Activated naive CD8-positive, alpha-beta T cell treated with anti-CD3 and anti-CD28 coated beads for 36 hours (primary cell): ENCODE measurements around the gene MFNG. TPM values are rescaled to one million over a fixed set of nuclear protein-coding genes. Genes with fewer than 3 reads are reported as not detected.

ENCODE experiments used
- DNase-seq: peaks from one replicate; pipeline ENCODE4 v3.0.0; 2021
- H3K27ac Mint-ChIP-seq: one replicate; pipeline ENCODE4 v1.8.0; 2022; ENCODE audit warnings: mild to moderate bottlenecking, moderate library complexity, mixed read lengths
- H3K27me3 Mint-ChIP-seq: one replicate; pipeline ENCODE4 v1.8.0; 2022; ENCODE audit warnings: mild to moderate bottlenecking, mixed read lengths
- H3K36me3 Mint-ChIP-seq: one replicate; pipeline ENCODE4 v1.8.0; 2021; ENCODE audit warnings: mild to moderate bottlenecking, mixed read lengths
- H3K4me1 Mint-ChIP-seq: one replicate; pipeline ENCODE4 v1.8.0; 2021; ENCODE audit warnings: mixed read lengths
- H3K4me3 Mint-ChIP-seq: one replicate; pipeline ENCODE4 v1.8.0; 2022; ENCODE audit warnings: mild to moderate bottlenecking, moderate library complexity, mixed read lengths
- H3K9me3 Mint-ChIP-seq: one replicate; pipeline ENCODE4 v1.8.0; 2022; ENCODE audit warnings: mixed read lengths
- total RNA-seq, 2 experiments: library from RNA; stranded (reverse); gene quantifications; one replicate each; pipeline ENCODE4 v1.2.3, GENCODE V29; 2021

Gene MFNG
- total RNA-seq, 2 experiments from 2014 or later: 193 to 204 TPM

DNA sequence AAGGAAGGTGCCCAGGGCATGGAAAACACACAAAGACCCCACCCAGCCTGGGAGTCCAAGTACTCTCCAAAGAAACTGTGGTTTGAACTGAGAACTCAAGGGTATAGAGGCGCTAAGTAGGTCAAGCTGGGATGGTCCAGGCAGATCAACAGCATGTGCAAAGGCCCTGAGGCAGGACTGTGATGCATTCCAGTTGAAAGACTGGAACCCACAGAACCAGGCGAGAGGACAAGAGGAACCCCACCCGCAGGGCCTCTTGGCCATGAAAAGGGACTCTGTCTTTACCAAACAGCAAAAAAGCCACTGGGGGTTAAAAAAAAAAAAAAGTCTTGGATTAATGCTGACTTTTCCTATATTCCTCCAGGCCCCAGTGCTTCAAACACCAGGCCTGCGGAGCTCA, 18.8 kb upstream of the MFNG start:
- Mint-ChIP-seq H3K27me3 (no peaks in the 10 kb centered on the region), H3K27ac (no peak overlapping the region), H3K9me3 (no peaks in the 10 kb centered on the region), H3K4me3 (no peak overlapping the region), H3K36me3 (no peaks in the 10 kb centered on the region), H3K4me1 (peaks cover 9% of the 10 kb centered on the region)
- no peak for DNase-seq

DNA sequence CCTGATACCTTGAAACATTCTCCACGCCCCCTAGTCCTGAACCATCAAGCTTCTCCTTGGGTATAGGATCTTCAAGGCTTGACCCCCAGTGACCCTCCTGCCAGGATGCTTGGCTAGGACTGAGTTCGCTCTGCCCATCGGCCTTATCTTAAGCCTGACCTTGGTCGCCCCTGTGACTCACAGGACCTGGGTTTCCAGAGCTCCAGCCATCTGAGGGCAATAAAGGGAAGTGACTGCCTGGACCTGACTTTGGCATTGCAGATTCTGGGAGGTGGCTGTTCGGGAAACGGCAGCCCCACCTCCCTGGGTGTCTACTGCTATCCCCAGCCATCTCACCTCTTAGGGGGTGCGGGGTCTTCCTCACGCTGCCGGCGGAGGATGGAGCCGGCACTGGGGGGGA, 17.7 kb upstream of the MFNG start:
- H3K27me3 Mint-ChIP-seq: no peaks in the 10 kb centered on the region
- H3K4me3 Mint-ChIP-seq: no peak overlapping the region
- H3K27ac Mint-ChIP-seq: no peak overlapping the region
- H3K4me1 Mint-ChIP-seq: peaks cover 9% of the 10 kb centered on the region
- H3K9me3 Mint-ChIP-seq: no peaks in the 10 kb centered on the region
- no peaks in the 10 kb centered on the region for H3K36me3 Mint-ChIP-seq
- DNase-seq: no peak

DNA sequence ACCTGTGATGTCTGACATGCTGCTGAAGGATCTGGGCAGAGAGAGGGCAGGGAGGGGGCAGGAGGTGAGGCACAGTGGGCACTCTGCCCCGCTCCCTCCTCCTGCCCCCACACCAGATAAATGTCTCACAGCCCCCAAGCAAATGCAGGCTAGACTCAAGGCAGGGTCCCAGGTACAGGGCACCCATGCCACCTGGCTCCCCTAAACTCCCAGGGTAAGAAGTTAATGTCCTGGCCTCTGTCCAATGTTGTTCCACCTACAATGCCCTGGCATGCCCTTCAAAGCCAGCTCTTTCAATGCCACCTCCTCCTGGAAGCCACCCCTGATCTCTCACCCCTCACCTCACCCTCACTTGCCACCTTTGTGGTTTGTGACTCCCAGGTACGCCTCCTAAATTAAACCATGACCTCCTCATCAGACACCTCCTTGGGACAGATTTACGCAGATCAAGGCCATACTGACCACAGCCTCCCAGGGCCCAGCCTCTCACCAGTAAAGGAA, 17.0 kb upstream of the MFNG start:
- DNase-seq: no peak
- Mint-ChIP-seq H3K27ac (no peak overlapping the region), H3K4me3 (no peak overlapping the region), H3K4me1 (peaks cover 12% of the 10 kb centered on the region), H3K9me3 (no peaks in the 10 kb centered on the region), H3K27me3 (no peaks in the 10 kb centered on the region), H3K36me3 (no peaks in the 10 kb centered on the region)

DNA sequence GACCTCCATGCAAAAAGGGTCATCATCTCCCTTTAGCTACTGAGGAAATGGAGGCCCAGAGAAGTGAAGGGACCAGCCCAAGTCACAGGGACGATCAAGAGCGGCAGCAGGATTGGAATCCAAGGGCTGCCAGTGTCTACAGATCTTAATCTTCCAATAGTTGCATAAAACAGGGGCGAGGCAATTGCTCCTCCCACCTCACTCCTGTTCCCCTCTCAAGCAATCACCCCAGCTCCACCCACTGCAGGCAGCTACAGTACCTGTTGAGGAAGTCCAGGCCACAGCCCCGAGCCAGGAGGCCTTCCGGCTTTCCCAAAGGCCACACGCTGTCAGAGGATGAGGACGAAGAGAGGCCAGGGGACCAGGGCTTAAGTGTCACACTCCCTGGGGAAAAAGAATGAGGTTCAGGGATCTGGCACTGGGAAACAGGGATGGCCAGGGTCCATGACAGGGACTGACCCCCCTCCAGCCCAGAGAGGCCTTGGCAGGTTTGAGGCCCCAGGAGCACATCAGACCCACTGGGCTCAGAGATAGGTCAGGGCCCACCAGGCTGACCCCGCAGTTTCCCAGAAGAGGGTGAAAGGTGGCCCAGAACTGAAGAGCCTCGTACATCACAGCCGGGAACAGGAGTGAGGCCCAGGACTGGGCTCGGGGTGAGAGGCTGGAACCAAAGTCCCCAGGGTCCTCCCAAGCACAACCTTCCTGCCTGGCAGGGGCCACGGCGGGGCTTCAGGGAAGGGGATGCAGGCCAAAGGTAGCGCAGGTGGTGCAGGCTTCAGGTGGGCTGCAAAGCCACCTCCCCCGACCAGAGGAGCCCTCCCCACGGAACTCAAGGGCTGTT, 16.4 kb upstream of the MFNG start:
- H3K27me3 Mint-ChIP-seq: no peaks in the 10 kb centered on the region
- DNase-seq: peak; percentile 14

DNA sequence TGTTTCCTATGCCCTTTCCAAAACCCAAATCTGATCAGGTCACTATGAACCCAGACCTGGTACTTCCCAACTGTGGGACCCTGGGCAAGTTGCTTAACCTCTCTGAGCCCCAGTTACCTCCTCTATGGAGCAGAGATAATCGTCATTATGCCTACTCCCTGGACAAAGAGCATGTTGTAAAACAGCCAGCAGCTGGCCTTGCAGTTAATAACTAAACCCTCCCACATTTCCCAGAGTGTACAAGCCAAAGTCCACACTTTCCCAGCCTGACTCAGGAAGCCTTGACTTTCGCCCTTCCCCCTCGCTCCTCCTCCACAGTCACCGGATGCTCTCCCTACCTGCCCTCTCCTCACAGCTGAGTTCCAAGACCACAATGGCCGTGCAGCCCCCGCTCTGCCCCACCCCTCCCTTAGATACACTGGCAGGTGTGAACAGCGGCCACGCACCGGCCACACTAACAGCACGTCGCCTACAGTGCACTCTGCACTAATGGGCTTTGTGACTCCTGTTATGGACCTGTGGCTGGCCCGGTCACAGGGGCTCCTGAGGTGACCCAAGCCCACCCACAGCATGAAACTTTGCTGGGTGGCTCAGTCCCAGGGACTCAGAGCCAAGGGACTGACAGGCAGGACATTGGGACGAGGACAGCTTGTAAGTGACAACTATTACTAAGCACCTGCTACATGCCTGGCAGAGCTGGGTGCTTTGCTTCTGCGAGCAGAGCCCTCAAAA, 15.6 kb upstream of the MFNG start:
- H3K27ac Mint-ChIP-seq: no peak overlapping the region
- H3K9me3 Mint-ChIP-seq: no peaks in the 10 kb centered on the region
- H3K4me1 Mint-ChIP-seq: peaks cover 12% of the 10 kb centered on the region
- no peak overlapping the region for H3K4me3 Mint-ChIP-seq
- H3K36me3 Mint-ChIP-seq: no peaks in the 10 kb centered on the region
- no peak for DNase-seq
- no peaks in the 10 kb centered on the region for H3K27me3 Mint-ChIP-seq

More for the DNA sequence above, 16.4 kb upstream of the MFNG start:
- H3K36me3 Mint-ChIP-seq: no peaks in the 10 kb centered on the region
- H3K4me1 Mint-ChIP-seq: peaks cover 12% of the 10 kb centered on the region
- no peaks in the 10 kb centered on the region for H3K9me3 Mint-ChIP-seq
- no peak overlapping the region for H3K27ac Mint-ChIP-seq
- no peak overlapping the region for H3K4me3 Mint-ChIP-seq

DNA sequence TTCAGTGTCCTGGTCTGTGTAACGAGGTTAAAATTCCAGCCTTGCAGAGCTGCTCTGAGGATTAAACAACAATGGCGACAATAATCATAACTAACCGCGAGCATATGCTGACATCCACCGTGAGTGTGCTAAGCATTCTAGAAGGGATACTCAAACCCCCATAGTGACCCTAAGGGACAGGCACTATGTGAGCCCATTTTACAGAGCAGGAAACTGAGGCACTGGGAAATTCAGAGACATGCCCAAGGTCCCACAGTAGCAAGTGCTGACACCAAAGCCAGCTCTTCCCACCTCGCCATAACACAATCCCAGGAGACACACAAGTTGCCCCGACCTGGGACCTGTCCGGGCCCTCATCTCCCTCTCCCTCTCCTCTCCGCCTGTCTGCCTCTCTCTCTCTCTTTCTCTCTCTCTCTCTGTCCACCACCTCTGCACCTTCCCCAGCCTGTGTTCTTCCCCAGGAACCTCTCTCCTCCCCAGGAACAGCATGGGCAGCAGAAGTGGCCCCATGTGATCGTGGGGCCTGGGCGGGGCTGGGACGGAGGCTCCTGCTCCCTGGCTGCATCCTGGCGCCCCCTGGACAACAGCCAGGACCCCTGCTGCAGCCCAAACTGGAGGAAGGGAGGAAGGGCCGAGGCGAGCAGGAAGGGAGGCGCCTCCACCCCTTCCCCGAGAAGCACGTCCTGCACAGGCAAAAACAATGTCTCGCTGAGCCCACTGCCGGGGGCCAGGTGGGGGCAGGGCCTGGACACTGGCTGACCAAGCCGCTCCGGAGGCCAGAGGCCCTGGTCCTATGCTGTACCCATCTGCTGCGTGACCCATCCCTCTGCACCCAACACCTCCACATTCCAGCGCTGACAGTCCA, 14.8 kb upstream of the MFNG start:
- no peak overlapping the region for H3K27ac Mint-ChIP-seq

DNA sequence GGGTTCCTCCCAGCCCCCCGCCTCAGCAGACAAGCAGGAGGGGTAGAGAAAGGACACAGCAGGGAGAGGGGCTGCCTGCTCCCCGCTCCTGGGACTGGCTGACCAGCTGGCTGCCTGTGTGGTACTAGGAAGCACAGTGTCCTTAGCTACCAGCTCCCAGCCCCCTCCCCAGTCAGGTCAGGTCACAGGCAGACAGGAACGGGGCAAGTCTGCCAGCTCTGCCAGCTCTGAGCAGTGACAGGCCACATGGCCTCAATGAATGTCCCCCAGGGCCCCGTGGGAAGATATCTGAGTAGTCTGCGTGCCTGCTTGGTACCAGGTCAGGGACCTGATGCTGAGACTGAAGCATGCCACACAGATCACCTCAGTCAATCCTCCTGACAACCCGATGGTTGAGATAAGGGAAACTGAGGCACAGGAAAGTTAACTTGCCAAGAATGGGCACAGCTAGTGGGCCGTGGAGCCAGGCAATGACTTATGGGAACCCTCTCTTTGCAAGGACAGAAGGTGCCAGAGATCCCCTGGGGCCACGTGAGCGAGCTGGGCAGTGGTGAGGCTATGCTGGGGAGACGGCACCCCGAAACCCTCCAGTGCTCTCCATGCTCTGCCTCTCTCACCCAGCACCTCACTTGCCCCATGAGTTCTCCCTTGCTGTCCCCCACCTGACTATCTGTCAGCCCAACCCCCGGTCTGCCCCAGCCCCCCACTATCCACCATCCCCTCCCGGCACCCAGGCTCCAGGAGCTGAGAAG, 13.8 kb upstream of the MFNG start:
- no peaks in the 10 kb centered on the region for H3K27me3 Mint-ChIP-seq
- H3K4me3 Mint-ChIP-seq: no peak overlapping the region
- peaks cover 12% of the 10 kb centered on the region for H3K4me1 Mint-ChIP-seq
- no peak overlapping the region for H3K27ac Mint-ChIP-seq
- H3K9me3 Mint-ChIP-seq: no peaks in the 10 kb centered on the region
- no peak for DNase-seq
- H3K36me3 Mint-ChIP-seq: no peaks in the 10 kb centered on the region

More for the DNA sequence above, 14.8 kb upstream of the MFNG start:
- no peak for DNase-seq
- no peaks in the 10 kb centered on the region for H3K36me3 Mint-ChIP-seq
- no peaks in the 10 kb centered on the region for H3K27me3 Mint-ChIP-seq
- no peaks in the 10 kb centered on the region for H3K9me3 Mint-ChIP-seq
- no peak overlapping the region for H3K4me3 Mint-ChIP-seq
- peaks cover 12% of the 10 kb centered on the region for H3K4me1 Mint-ChIP-seq

DNA sequence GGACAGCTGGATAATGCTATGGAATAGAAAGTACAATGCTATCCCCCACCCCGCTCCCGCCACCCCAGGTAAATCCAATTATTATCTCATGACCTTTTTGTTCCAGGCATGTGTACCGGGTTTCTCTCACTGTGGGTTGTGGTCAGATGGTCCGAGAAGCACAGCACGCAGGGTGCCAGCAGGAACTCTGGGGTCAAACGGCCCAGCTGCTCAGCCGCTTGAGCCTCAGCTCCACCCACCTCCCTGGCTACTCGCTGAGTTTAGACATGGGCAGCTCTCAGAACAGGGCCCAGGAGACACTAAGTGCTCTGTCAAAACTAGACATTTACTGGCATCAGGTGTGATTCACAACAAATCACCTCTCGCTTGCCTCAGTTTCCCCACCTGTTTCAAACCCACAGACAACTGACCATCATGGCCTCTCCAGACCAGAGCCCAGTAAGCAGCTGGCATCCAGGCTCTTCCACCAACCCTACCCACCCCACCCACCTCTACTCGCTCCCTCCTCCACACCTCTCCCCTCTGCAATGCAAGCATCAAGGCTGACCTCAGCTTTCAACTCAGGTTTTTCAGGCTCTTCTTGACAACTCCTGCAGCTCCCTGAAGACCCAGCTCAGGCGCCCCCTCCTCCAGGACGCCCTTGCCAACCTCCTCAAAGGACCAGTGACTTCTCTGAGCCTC, 13.0 kb upstream of the MFNG start:
- no peaks in the 10 kb centered on the region for H3K27me3 Mint-ChIP-seq
- no peak overlapping the region for H3K4me3 Mint-ChIP-seq
- DNase-seq: no peak
- no peak overlapping the region for H3K27ac Mint-ChIP-seq
- H3K9me3 Mint-ChIP-seq: no peaks in the 10 kb centered on the region
- peaks cover 12% of the 10 kb centered on the region for H3K4me1 Mint-ChIP-seq
- H3K36me3 Mint-ChIP-seq: no peaks in the 10 kb centered on the region

DNA sequence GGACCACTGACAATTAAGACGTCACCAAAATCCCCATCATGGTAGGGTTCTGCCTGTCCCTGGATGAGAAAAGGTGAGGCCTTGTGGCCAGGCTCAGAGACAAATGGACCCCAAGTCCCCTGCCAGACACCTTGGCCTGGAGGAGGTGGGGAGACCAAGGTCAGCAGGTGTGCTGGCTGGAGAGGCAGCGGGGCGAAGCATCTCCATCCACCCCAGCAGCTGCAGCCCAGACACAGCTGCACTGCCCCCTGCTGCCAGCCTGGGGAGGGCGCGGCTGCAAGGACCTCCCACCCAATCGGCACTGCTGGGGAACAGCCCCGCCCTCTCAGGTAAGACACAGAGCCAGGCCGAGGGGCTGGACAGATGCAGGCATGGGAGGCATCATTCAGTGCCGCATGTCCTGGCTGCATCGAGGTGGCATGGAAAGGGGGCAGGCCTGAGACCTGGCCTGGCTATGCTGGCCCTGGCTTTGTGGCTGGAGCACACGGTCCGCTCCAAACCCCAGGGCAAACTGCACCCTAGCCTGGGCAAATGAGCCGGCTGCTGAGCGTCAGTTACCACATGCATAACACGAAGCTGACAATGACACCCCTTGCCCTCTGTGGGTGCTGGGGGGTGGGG, 12.2 kb upstream of the MFNG start:
- peak; percentile 81 for DNase-seq
- Mint-ChIP-seq H3K27ac (no peak overlapping the region), H3K4me3 (no peak overlapping the region), H3K9me3 (no peaks in the 10 kb centered on the region), H3K4me1 (peaks cover 14% of the 10 kb centered on the region), H3K27me3 (no peaks in the 10 kb centered on the region), H3K36me3 (no peaks in the 10 kb centered on the region)

DNA sequence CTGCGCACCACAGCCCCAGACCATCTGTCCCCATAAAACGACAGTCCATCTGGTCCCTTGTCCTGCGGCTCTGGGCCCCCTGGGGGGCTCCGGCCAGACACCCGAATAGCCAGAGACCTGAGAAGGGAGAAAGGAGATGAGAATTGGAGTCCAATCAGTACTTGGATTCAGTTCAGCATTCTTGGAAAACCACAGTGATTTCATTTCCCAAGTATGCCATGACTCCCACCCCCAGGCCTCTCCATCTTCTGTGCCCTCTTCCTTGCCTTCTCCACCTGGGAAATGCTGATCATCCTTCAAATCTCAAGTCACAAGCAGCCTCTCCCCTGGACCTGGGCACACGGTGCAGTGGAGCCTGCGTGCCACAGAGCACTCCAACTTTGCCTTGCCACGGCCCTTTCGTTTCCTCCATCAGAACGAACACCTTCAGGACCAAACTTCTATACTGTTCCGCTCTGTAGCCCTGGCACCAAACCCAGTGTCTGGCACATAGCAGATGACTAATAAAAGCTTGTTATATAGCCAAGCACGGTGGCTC, 10.9 kb upstream of the MFNG start:
- Mint-ChIP-seq H3K36me3 (no peaks in the 10 kb centered on the region), H3K4me1 (peaks cover 19% of the 10 kb centered on the region), H3K4me3 (no peak overlapping the region)

DNA sequence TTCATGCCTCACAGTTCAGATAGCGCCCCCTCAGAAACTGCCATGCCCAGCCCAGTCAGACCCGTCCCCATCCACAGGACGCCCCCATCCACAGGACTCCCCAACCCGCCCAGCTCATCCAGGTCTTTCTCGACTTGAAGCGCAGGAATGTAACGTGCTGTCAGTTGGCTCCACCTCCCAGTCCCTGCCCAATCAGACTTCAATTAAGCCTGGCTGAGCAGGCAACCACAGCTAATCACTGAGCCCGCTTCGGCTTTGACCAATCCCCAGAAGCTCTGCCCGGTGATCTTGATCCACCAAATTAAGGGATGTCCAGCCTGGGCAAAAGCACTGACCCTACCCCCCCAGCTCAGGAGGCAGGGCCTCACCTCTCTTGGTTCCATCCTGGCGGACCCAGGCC, 10.5 kb upstream of the MFNG start:
- Mint-ChIP-seq H3K36me3 (no peaks in the 10 kb centered on the region), H3K27ac (no peak overlapping the region), H3K9me3 (no peaks in the 10 kb centered on the region), H3K27me3 (no peaks in the 10 kb centered on the region), H3K4me1 (peaks cover 15% of the 10 kb centered on the region), H3K4me3 (no peak overlapping the region)
- no peak for DNase-seq

More for the DNA sequence above, 10.9 kb upstream of the MFNG start:
- no peak for DNase-seq
- no peak overlapping the region for H3K27ac Mint-ChIP-seq
- H3K27me3 Mint-ChIP-seq: no peaks in the 10 kb centered on the region
- no peaks in the 10 kb centered on the region for H3K9me3 Mint-ChIP-seq

DNA sequence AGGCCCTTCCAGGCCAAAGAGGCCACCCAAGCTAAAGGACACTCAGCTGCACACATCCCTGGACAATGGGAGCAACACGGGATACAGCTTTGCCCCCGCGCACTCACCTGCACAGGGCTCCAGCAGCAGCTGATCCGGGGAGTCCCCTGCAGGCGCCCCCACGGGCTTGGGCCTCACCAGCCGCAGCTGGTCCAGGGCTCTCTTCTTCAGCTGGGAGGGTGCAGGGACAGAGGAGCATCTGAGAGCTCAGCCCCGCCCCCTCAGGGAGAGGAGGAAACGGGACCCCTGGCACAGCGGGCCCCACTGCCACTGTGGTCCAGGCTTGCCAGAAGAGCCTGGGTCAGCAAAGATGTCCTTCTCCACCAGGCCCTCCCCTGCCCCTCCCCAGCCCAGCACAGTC, 7.8 kb upstream of the MFNG start:
- Mint-ChIP-seq H3K4me3 (no peak overlapping the region), H3K27ac (no peak overlapping the region), H3K36me3 (no peaks in the 10 kb centered on the region), H3K9me3 (no peaks in the 10 kb centered on the region), H3K4me1 (peaks cover 21% of the 10 kb centered on the region), H3K27me3 (no peaks in the 10 kb centered on the region)
- no peak for DNase-seq
